H9 (cell line): ENCODE data around the gene GPR157. TPM values are rescaled to one million over a fixed set of nuclear protein-coding genes. Genes with fewer than 3 reads are reported as not detected.

Experiments used
- DNase-seq: peaks from one replicate; pipeline ENCODE4 v3.0.0-alpha.2; 2017
- H2AFZ ChIP-seq: one replicate; pipeline ENCODE4 v1.6.1; 2013; ENCODE audit warnings: mild to moderate bottlenecking, low read length, control low read depth, moderate library complexity
- H2AK5ac ChIP-seq: 2 replicates; pipeline ENCODE4 v1.6.1; 2013; ENCODE audit warnings: low read length, control low read depth, mixed read lengths; ENCODE audit not compliant: insufficient read length
- H2BK120ac ChIP-seq: one replicate; pipeline ENCODE4 v1.6.1; 2013; ENCODE audit warnings: low read depth, mild to moderate bottlenecking, low read length, control low read depth, inconsistent platforms; ENCODE audit not compliant: poor library complexity, severe bottlenecking
- H2BK12ac ChIP-seq: 2 replicates; pipeline ENCODE4 v1.6.1; 2013; ENCODE audit warnings: low read length, control low read depth, mixed read lengths, low read depth; ENCODE audit not compliant: insufficient read length
- H2BK15ac ChIP-seq: 2 replicates; pipeline ENCODE4 v1.6.1; 2013; ENCODE audit warnings: low read depth, low read length, control low read depth
- H2BK20ac ChIP-seq: one replicate; pipeline ENCODE4 v1.6.1; 2013; ENCODE audit warnings: low read depth, mild to moderate bottlenecking, low read length, control low read depth, inconsistent platforms; ENCODE audit not compliant: poor library complexity, severe bottlenecking
- H2BK5ac ChIP-seq: 2 replicates; pipeline ENCODE4 v1.6.1; 2013; ENCODE audit warnings: low read length, control low read depth, mixed read lengths; ENCODE audit not compliant: insufficient read length
- H3K14ac ChIP-seq: 2 replicates; pipeline ENCODE4 v1.6.1; 2013; ENCODE audit warnings: low read length, control low read depth; ENCODE audit not compliant: insufficient read depth
- H3K18ac ChIP-seq: 2 replicates; pipeline ENCODE4 v1.6.1; 2013; ENCODE audit warnings: low read depth, mild to moderate bottlenecking, mixed read lengths, low read length, control low read depth; ENCODE audit not compliant: insufficient read length
- H3K23ac ChIP-seq: 2 replicates; pipeline ENCODE4 v1.6.1; 2013; ENCODE audit warnings: low read length, control low read depth, mixed read lengths, low read depth; ENCODE audit not compliant: insufficient read length
- H3K23me2 ChIP-seq: 2 replicates; pipeline ENCODE4 v1.6.1; 2013; ENCODE audit warnings: low read depth, mild to moderate bottlenecking, mixed read lengths, low read length, control low read depth; ENCODE audit not compliant: insufficient read length, poor library complexity, severe bottlenecking
- H3K27ac ChIP-seq: 2 replicates; pipeline ENCODE4 v1.5.1; 2013; ENCODE audit warnings: low read length, control low read depth, mixed read lengths, low read depth; ENCODE audit not compliant: insufficient read length
- H3K27me3 ChIP-seq: 2 replicates; pipeline ENCODE4 v1.6.1; 2013; ENCODE audit warnings: low read length, control low read depth, inconsistent platforms; ENCODE audit not compliant: insufficient read depth
- H3K4ac ChIP-seq: 2 replicates; pipeline ENCODE4 v1.6.1; 2013; ENCODE audit warnings: low read depth, mild to moderate bottlenecking, control low read depth, inconsistent platforms, low read length, moderate library complexity
- H3K4me1 ChIP-seq: 2 replicates; pipeline ENCODE4 v1.6.1; 2013; ENCODE audit warnings: low read length, control low read depth, inconsistent platforms; ENCODE audit not compliant: insufficient read depth
- H3K4me2 ChIP-seq: 2 replicates; pipeline ENCODE4 v1.6.1; 2013; ENCODE audit warnings: low read length, control low read depth, mixed read lengths; ENCODE audit not compliant: insufficient read length, insufficient read depth
- H3K56ac ChIP-seq: 2 replicates; pipeline ENCODE4 v1.6.1; 2013; ENCODE audit warnings: low read depth, mild to moderate bottlenecking, mixed read lengths, low read length, control low read depth; ENCODE audit not compliant: insufficient read length
- H3K79me1 ChIP-seq: 2 replicates; pipeline ENCODE4 v1.6.1; 2013; ENCODE audit warnings: low read depth, mild to moderate bottlenecking, moderate library complexity, low read length, control low read depth, inconsistent platforms; ENCODE audit not compliant: insufficient read depth, poor library complexity, severe bottlenecking
- H3K79me2 ChIP-seq: 2 replicates; pipeline ENCODE4 v1.6.1; 2013; ENCODE audit warnings: low read length, control low read depth, inconsistent platforms; ENCODE audit not compliant: insufficient read depth
- H3K9ac ChIP-seq: 2 replicates; pipeline ENCODE4 v1.6.1; 2013; ENCODE audit warnings: low read length, control low read depth, mixed read lengths; ENCODE audit not compliant: insufficient read length; ENCODE audit errors: extremely low read depth
- H3K9me3 ChIP-seq: one replicate; pipeline ENCODE4 v1.6.1; 2013; ENCODE audit warnings: low read depth, low read length, inconsistent platforms; ENCODE audit not compliant: control insufficient read depth
- H3T11ph ChIP-seq: one replicate; pipeline ENCODE4 v1.6.1; 2013; ENCODE audit warnings: mild to moderate bottlenecking, low read length, control low read depth, inconsistent platforms
- H4K20me1 ChIP-seq: one replicate; pipeline ENCODE4 v1.6.1; 2013; ENCODE audit not compliant: control insufficient read depth, insufficient read length, insufficient read depth
- H4K5ac ChIP-seq: 2 replicates; pipeline ENCODE4 v1.6.1; 2013; ENCODE audit warnings: low read depth, mild to moderate bottlenecking, mixed read lengths, low read length, control low read depth; ENCODE audit not compliant: insufficient read length
- H4K8ac ChIP-seq: replicated peaks from 2 replicates; pipeline ENCODE4 v1.6.1; 2013; ENCODE audit warnings: low read length, control low read depth, mixed read lengths, low read depth; ENCODE audit not compliant: insufficient read length
- H4K91ac ChIP-seq: 2 replicates; pipeline ENCODE4 v1.6.1; 2013; ENCODE audit warnings: low read depth, mild to moderate bottlenecking, moderate library complexity, mixed read lengths, low read length, control low read depth; ENCODE audit not compliant: insufficient read length
- H3K27ac Mint-ChIP-seq, 3 experiments: 2 replicates in 2 of 3; 3 replicates in 1 of 3; pipeline ENCODE4 v1.8.0; 2020 to 2021; ENCODE audit warnings: mixed read lengths in 3 of 3, mild to moderate bottlenecking in 1 of 3, moderate library complexity in 1 of 3
- H3K27me3 Mint-ChIP-seq: 2 replicates; pipeline ENCODE4 v1.8.0; 2021; ENCODE audit warnings: low read depth, mild to moderate bottlenecking, moderate library complexity, mixed read lengths
- H3K36me3 Mint-ChIP-seq, 3 experiments: 2 replicates in 2 of 3; 3 replicates in 1 of 3; pipeline ENCODE4 v1.8.0; 2020 to 2021; ENCODE audit warnings: low read depth in 3 of 3, mixed read lengths in 3 of 3; ENCODE audit not compliant: insufficient read depth in 1 of 3
- H3K4me1 Mint-ChIP-seq, 2 experiments: 2 replicates each; pipeline ENCODE4 v1.8.0; 2020; ENCODE audit warnings: mixed read lengths in 2 of 2
- H3K4me3 Mint-ChIP-seq, 2 experiments: 2 replicates in 1 of 2; 3 replicates in 1 of 2; pipeline ENCODE4 v1.8.0; 2020 to 2021; ENCODE audit warnings: mild to moderate bottlenecking in 2 of 2, mixed read lengths in 2 of 2, moderate library complexity in 1 of 2
- H3K9me3 Mint-ChIP-seq, 2 experiments: 2 replicates in 1 of 2; 3 replicates in 1 of 2; pipeline ENCODE4 v1.8.0; 2020; ENCODE audit warnings: mild to moderate bottlenecking in 2 of 2, mixed read lengths in 2 of 2, moderate library complexity in 1 of 2
- WGBS: extraction: QIAGEN DNeasy Blood & Tissue Kit; methylation state at CpG from one replicate; pipeline ENCODE4 v1.1.7; 2013; ENCODE audit warnings: missing lambda C conversion rate, low lambda C conversion rate, mixed read lengths; ENCODE audit not compliant: insufficient read length; ENCODE audit errors: extremely low coverage; 5-methylcytosine and 5-hydroxymethylcytosine counted together
- total RNA-seq: library from RNA; stranded (reverse); gene quantifications from 2 replicates; pipeline ENCODE4 v1.2.1, GENCODE V29; 2021
- TF ChIP-seq, protein P1 (sequence below): fragments of 200-600 bp; sonication (generic); conservative IDR thresholded peaks from 3 replicates; pipeline ENCODE4 v1.8.0; 2021; ENCODE audit warnings: antibody characterized with exemption, mild to moderate bottlenecking

GPR157 gene
- total RNA-seq, 1 experiment from 2014 or later: 3.8 TPM

DNA sequence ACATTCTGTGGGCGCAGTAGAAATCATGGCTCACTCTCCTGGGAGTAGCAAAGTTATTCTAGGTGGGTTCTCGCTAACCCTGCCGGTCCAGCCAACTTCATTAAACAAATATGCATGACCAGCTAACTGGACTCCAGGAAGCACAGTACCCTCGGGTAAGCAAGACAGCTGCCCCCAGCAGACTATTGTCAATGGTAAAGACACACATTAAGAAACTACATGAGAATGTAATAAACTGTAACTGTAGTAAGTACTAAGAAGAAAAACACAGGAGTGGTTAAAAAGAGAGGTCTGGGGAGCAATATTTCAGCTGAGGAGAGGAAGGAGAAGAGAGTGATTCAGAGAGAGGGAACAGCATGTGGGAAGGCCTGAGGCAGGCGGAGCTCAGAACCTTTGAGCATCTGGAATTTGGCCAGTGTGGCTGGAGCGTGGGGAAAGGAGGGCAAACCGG, 66.9 kb downstream of the GPR157 start:
- Histone ChIP-seq H3K79me2 (no peaks in the 10 kb centered on the region), H2BK15ac (no peak overlapping the region), H3K4me2 (no peak overlapping the region), H3K9me3 (no peaks in the 10 kb centered on the region), H2AK5ac (no peak overlapping the region), H4K5ac (no peak overlapping the region), H4K91ac (no peak overlapping the region), H3K27me3 (no peaks in the 10 kb centered on the region; the same call in 1 of the 2 replicates), H3K27ac (no peak overlapping the region), H3K23me2 (no peaks in the 10 kb centered on the region), H4K20me1 (no peaks in the 10 kb centered on the region), H2BK5ac (no peak overlapping the region), H3K18ac (no peak overlapping the region), H2AFZ (no peak overlapping the region), H3K56ac (no peak overlapping the region), H2BK12ac (no peak overlapping the region), H4K8ac (no peak overlapping the region), H3K23ac (no peak overlapping the region), H3K79me1 (no peaks in the 10 kb centered on the region), H2BK20ac (no peak overlapping the region), H3K4me1 (no peaks in the 10 kb centered on the region), H2BK120ac (no peak overlapping the region), H3K4ac (no peak overlapping the region), H3K14ac (no peak overlapping the region), H3T11ph (no peak overlapping the region), H3K9ac (no peak overlapping the region)
- H3K27me3 Mint-ChIP-seq: no peaks in the 10 kb centered on the region
- TF ChIP-seq, protein P1, sequence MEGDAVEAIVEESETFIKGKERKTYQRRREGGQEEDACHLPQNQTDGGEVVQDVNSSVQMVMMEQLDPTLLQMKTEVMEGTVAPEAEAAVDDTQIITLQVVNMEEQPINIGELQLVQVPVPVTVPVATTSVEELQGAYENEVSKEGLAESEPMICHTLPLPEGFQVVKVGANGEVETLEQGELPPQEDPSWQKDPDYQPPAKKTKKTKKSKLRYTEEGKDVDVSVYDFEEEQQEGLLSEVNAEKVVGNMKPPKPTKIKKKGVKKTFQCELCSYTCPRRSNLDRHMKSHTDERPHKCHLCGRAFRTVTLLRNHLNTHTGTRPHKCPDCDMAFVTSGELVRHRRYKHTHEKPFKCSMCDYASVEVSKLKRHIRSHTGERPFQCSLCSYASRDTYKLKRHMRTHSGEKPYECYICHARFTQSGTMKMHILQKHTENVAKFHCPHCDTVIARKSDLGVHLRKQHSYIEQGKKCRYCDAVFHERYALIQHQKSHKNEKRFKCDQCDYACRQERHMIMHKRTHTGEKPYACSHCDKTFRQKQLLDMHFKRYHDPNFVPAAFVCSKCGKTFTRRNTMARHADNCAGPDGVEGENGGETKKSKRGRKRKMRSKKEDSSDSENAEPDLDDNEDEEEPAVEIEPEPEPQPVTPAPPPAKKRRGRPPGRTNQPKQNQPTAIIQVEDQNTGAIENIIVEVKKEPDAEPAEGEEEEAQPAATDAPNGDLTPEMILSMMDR: no peak
- H3K36me3 Mint-ChIP-seq: no peaks in the 10 kb centered on the region
- H3K9me3 Mint-ChIP-seq: no peaks in the 10 kb centered on the region; a peak in 1 of 5 replicates
- H3K4me3 Mint-ChIP-seq: no peak overlapping the region
- H3K4me1 Mint-ChIP-seq: peaks cover 12 to 22% of the 10 kb centered on the region in 2 experiments
- no peak for DNase-seq
- no CpG with 5 or more reads among the region's 7 CpGs for WGBS
- peak overlapping the region in 1 of 3 experiments; percentile 27; a peak in 1 of 7 replicates for H3K27ac Mint-ChIP-seq
